Stimulated activated CD8-positive, alpha-beta memory T cell treated with anti-CD3 and anti-CD28 coated beads, Interleukin-12 subunit alpha, Interleukin-12 subunit beta, amount 100 ng/mL, for 24 hours (primary cell): ENCODE data around the gene LDLRAD4.
"Not testable (repeated sequence)": the region's sequence is repeated elsewhere in the genome, so short reads cannot be mapped to it uniquely, and the experiment has no call there.

Experiments
- DNase-seq: peaks from one replicate; pipeline ENCODE4 v3.0.0-alpha.2; 2020; ENCODE audit errors: extremely low read depth

Gene LDLRAD4

GRCh38 chr18:13336841-13337240 is 118.3 kb downstream of the LDLRAD4 start:
- DNase-seq: no peak

DNA sequence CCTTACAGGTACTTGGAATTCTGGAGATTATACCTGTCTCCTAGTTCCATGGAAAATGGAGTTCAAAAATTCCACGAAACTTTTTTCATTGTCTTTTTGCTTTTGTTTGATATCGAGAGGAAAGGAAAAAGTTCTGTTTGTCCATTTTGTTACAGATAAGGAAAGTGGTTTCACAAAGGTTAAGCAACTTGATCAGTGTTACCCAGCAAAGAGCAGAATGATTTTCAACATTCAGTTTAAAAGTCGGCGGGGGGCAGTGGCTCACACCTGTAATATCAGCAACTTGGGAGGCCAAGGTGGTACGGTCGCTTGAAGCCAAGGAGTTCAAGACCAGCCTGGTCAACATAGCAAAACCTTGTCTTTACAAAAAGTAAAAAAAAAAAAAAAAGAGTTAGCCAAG is 118.8 kb downstream of the LDLRAD4 start:
- no peak for DNase-seq

DNA sequence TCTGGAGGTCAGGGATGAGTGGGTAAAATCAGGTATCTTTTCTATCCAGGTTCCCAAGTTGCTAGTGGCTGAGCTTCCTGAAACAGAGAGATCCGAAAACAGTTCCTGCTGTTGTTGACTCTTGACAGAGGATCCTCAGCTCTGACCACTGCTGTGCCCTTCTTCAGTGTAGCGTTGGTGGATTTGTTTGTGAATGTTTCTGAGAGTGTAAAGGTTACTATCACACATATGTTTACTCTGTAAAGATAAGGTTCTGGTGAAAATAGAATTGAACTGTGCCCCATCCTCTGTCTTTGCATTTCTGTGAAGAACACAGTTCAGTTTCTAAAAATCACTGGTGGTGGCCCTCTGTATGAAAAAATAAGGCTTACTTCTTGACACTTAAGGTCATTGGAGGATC is 119.8 kb downstream of the LDLRAD4 start:
- no peak for DNase-seq

- no peak for DNase-seq
Measured at GRCh38 chr18:13339653-13340052, 121.1 kb downstream of the LDLRAD4 start.

DNA sequence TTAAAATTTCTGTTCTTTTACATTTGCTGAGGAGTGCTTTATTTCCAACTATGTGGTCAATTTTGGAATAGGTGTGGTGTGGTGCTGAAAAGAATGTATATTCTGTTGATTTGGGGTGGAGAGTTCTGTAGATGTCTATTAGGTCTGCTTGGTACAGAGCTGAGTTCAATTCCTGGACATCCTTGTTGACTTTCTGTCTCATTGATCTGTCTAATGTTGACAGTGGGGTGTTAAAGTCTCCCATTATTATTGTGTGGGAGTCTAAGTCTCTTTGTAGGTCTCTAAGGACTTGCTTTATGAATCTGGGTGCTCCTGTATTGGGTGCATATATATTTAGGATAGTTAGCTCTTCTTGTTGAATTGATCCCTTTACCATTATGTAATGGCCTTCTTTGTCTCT is 127.9 kb downstream of the LDLRAD4 start:
- not testable (repeated sequence) for DNase-seq

DNA sequence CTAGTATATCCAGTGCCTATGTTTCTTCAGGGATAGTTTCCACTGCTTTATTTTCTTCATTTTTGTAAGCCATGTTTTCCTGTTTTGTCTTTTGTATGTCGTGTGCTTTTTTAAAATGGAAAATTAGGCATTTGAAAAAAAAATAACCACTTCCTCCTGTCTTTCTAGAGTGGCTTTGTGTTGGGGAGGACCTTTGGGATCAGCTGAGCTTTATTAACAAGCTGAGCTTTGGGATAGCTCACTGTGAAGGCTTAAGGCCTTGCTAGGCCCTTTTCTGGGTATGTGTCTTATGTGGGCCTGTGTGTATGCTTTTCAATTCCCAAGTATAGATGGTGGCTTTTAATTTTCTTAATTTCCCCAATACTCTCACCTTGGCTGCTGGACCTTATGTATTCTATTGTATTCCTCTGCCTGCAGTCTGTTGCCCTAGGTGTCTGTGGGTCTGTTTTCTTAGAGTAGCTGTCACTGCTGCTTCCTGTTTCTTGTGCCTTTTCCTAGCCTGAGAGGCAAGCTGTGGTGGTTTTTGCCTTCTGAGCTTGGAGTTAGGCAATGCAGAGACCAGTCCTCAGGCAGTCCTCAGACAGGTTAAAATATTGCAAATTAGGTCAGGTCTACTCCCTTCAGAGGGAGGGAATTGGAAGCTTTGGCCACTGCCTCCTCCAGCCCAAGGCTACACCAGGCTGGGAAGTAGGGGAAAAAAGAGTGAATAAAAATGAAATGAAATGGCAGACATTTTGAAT is 134.7 kb downstream of the LDLRAD4 start:
- DNase-seq: no peak

DNA sequence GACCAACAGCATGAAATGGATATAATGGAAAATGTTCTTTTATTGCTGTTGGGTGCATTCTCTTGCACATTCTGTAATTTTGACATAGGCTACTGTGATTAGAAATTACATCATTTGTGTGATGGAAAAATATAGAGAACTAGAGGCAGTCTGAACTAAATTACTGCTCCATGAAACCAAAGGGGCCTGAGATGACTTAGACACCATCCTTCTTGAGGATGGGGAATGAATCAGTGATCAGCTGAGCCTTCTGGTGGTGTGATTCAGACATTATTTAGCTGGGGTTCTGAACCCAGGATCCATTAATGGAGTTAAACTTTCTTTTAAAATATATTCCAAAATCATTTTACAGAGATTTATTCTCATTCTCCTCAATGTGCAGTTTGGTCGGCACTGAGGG is 135.8 kb downstream of the LDLRAD4 start:
- DNase-seq: no peak

GRCh38 chr18:13356032-13356431 is 137.5 kb downstream of the LDLRAD4 start:
- no peak for DNase-seq

- no peak for DNase-seq
Measured at GRCh38 chr18:13357289-13357688, 138.7 kb downstream of the LDLRAD4 start.

DNA sequence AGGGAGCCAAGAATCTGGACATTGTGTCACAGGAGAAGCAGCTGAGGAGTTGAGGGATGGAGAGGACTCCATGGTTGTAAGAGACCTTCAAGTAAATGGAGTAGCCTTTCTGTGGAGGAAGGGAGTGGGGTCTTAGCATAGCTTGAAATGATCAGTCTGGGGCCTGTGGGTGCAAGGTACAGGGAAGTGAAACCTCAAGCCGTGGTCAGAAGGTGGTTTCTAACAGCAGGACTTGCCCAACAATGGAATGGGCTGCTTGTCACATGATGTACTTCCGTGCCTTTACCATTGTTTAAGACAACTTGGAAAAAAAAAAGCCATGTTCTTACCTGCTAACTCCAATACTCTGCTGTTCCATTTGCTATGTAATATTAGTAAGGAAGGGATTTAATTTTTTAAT is 140.7 kb downstream of the LDLRAD4 start:
- no peak for DNase-seq

GRCh38 chr18:13361431-13361830 is 142.9 kb downstream of the LDLRAD4 start:
- no peak for DNase-seq

- no peak for DNase-seq
Measured at GRCh38 chr18:13362051-13362450, 143.5 kb downstream of the LDLRAD4 start.

- no peak for DNase-seq
Measured at GRCh38 chr18:13362607-13363006, 144.0 kb downstream of the LDLRAD4 start.

- no peak for DNase-seq
Measured at GRCh38 chr18:13363359-13363758, 144.8 kb downstream of the LDLRAD4 start.

DNA sequence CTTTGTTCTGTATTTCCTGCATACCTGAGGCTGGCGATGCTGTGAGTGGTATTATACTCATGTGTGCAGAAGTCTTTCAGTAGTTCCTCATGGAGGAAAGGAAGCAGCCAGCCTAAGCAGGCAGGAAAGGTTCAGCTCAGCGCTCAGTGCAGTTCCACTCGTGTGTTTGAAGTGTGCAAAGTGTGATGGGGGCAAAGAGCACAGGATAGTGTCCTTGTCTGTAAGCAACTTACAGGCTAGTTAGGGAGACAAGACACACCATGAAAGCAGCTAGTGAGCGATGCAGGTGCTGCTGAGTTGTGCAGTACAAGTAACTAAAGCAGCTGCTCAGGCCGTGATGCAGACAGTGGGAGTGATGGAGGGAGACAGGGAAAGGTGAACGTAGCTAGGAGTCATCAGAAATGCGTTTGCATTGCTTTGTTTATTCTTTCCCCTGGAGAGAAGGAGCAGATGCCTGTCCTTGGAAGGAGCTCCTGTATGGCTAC is 146.2 kb downstream of the LDLRAD4 start:
- DNase-seq: no peak

GRCh38 chr18:13366131-13366530 is 147.6 kb downstream of the LDLRAD4 start:
- no peak for DNase-seq

- no peak for DNase-seq
Measured at GRCh38 chr18:13366541-13366940, 148.0 kb downstream of the LDLRAD4 start.

- DNase-seq: no peak
Measured at GRCh38 chr18:13366962-13367892, 148.7 kb downstream of the LDLRAD4 start.

DNA sequence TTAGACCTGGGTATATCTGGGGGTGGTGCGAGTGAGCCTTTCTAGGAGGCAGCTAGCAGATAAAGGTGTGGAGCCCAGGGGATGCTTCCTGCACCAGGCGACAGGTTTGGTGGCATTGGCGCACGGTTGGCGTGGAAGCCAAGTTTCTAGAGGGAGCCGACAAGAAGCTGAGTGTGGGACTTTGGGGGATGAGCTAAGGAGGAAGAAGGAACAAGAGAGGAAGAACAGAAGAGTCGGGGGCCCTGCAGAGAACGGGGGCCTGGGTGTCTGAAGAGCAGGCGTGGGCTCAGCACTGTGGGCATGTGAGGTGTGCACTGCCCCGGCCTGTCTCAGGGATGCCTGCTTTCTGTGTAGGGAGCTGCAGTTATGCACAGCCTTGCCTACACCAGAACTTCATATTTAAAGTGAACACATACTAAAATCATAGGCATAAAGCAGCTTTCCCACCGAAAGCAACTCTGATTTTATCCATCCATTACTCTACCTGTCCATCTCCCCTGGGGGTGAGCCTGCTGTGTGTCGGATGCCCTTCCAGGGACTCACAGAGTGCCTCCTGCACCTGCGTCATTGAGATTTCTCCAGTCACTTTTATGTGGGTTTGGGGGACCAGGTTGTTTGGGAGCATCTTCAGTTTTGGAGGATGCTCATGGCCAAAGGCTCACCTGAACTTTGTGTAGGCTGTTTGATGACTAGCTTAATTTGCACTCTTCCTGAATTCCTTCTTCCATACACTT is 149.7 kb downstream of the LDLRAD4 start:
- DNase-seq: no peak

GRCh38 chr18:13369353-13369752 is 150.8 kb downstream of the LDLRAD4 start:
- DNase-seq: no peak

GRCh38 chr18:13369756-13370510 is 151.4 kb downstream of the LDLRAD4 start:
- DNase-seq: no peak
